Measurements from ENCODE around the gene SPTSSA. TPM values are rescaled to one million over a fixed set of nuclear protein-coding genes. Genes with fewer than 3 reads are reported as not detected.
"Not testable (repeated sequence)": the region's sequence is repeated elsewhere in the genome, so short reads cannot be mapped to it uniquely, and the experiment has no call there.

The SPTSSA gene
- total RNA-seq, 2 experiments from 2014 or later: 8.4 to 8.9 TPM

- H3K27me3 Mint-ChIP-seq: no peaks in the 10 kb centered on the region
- H3K27ac Mint-ChIP-seq: no peak overlapping the region
- intact Hi-C loops (cut with micrococcal nuclease): no loop called here
- no peaks in the 10 kb centered on the region for H3K4me1 Mint-ChIP-seq (ENCODE audit: low read depth)
- ChIA-PET CTCF (no interaction called here), POLR2A (no interaction called here)
- no peak overlapping the region for H3K4me3 Mint-ChIP-seq
- H3K9me3 Mint-ChIP-seq: no peaks in the 10 kb centered on the region
- H3K36me3 Mint-ChIP-seq: no peaks in the 10 kb centered on the region
- no peak for DNase-seq
These were observed 22.9 kb downstream of the SPTSSA start for GRCh38 chr14:34439090-34439489.

- intact Hi-C loops (cut with micrococcal nuclease): no loop called here
- H3K27ac Mint-ChIP-seq: no peak overlapping the region
- ChIA-PET POLR2A (no interaction called here), CTCF (no interaction called here)
- no peaks in the 10 kb centered on the region for H3K4me1 Mint-ChIP-seq (ENCODE audit: low read depth)
- H3K36me3 Mint-ChIP-seq: no peaks in the 10 kb centered on the region
- H3K27me3 Mint-ChIP-seq: no peaks in the 10 kb centered on the region
- no peak overlapping the region for H3K4me3 Mint-ChIP-seq
- no peak for DNase-seq
- H3K9me3 Mint-ChIP-seq: no peaks in the 10 kb centered on the region
These were observed 23.6 kb downstream of the SPTSSA start for GRCh38 chr14:34438438-34438837.

- ChIA-PET CTCF (no interaction called here), POLR2A (no interaction called here)
- no peaks in the 10 kb centered on the region for H3K9me3 Mint-ChIP-seq
- H3K4me3 Mint-ChIP-seq: no peak overlapping the region
- no peaks in the 10 kb centered on the region for H3K36me3 Mint-ChIP-seq
- H3K27me3 Mint-ChIP-seq: no peaks in the 10 kb centered on the region
- intact Hi-C loops (cut with micrococcal nuclease): no loop called here
- H3K4me1 Mint-ChIP-seq (ENCODE audit: low read depth): no peaks in the 10 kb centered on the region
- DNase-seq: no peak
- no peak overlapping the region for H3K27ac Mint-ChIP-seq
These were observed 24.3 kb downstream of the SPTSSA start for GRCh38 chr14:34437729-34438080.

- no peak overlapping the region for H3K27ac Mint-ChIP-seq
- no peaks in the 10 kb centered on the region for H3K27me3 Mint-ChIP-seq
- no peak for DNase-seq
- CTCF ChIA-PET: no interaction called here
- no peaks in the 10 kb centered on the region for H3K4me1 Mint-ChIP-seq (ENCODE audit: low read depth)
- H3K9me3 Mint-ChIP-seq: no peaks in the 10 kb centered on the region
- H3K36me3 Mint-ChIP-seq: no peaks in the 10 kb centered on the region
- intact Hi-C loops (cut with micrococcal nuclease): no loop called here
- POLR2A ChIA-PET: no interaction called here
- no peak overlapping the region for H3K4me3 Mint-ChIP-seq
These were observed 24.9 kb downstream of the SPTSSA start for GRCh38 chr14:34436960-34437728.

- no peak for DNase-seq
- Mint-ChIP-seq H3K27me3 (no peaks in the 10 kb centered on the region), H3K9me3 (no peaks in the 10 kb centered on the region), H3K4me3 (no peak overlapping the region), H3K4me1 (ENCODE audit: low read depth) (no peaks in the 10 kb centered on the region), H3K36me3 (peaks cover 1% of the 10 kb centered on the region), H3K27ac (no peak overlapping the region)
- intact Hi-C loops (cut with micrococcal nuclease): no loop called here
- POLR2A ChIA-PET: no interaction called here
- CTCF ChIA-PET: no interaction called here
These were observed 25.7 kb downstream of the SPTSSA start for GRCh38 chr14:34436118-34436905.

- CTCF ChIA-PET: no interaction called here
- peaks cover 1% of the 10 kb centered on the region for H3K36me3 Mint-ChIP-seq
- H3K9me3 Mint-ChIP-seq: no peaks in the 10 kb centered on the region
- H3K4me1 Mint-ChIP-seq (ENCODE audit: low read depth): no peaks in the 10 kb centered on the region
- no peak overlapping the region for H3K4me3 Mint-ChIP-seq
- no peak for DNase-seq
- no peak overlapping the region for H3K27ac Mint-ChIP-seq
- H3K27me3 Mint-ChIP-seq: no peaks in the 10 kb centered on the region
- intact Hi-C loops (cut with micrococcal nuclease): no loop called here
- POLR2A ChIA-PET: no interaction called here
These were observed 28.1 kb downstream of the SPTSSA start for GRCh38 chr14:34433957-34434356.

GRCh38 chr14:34428102-34428466 is 34.0 kb downstream of the SPTSSA start:
- POLR2A ChIA-PET; H3K4me3 Mint-ChIP-seq; H3K9me3 Mint-ChIP-seq; intact Hi-C loops (cut with micrococcal nuclease); H3K27me3 Mint-ChIP-seq; H3K36me3 Mint-ChIP-seq; CTCF ChIA-PET; DNase-seq; H3K4me1 Mint-ChIP-seq (ENCODE audit: low read depth); H3K27ac Mint-ChIP-seq: not testable (repeated sequence)

GRCh38 chr14:34426313-34427295 is 35.4 kb downstream of the SPTSSA start:
- DNase-seq: no peak
- no peak overlapping the region for H3K4me3 Mint-ChIP-seq
- H3K27me3 Mint-ChIP-seq: no peaks in the 10 kb centered on the region
- peaks cover under 1% of the 10 kb centered on the region for H3K36me3 Mint-ChIP-seq
- intact Hi-C loops (cut with micrococcal nuclease): no loop called here
- peaks cover 3% of the 10 kb centered on the region for H3K9me3 Mint-ChIP-seq
- ChIA-PET POLR2A (no interaction called here), CTCF (interaction anchor here (0.6 kb wide), 1 partner anchor 62 kb away, joined by 3 read pairs; no protein-coding TSS in a partner anchor)
- H3K4me1 Mint-ChIP-seq (ENCODE audit: low read depth): no peaks in the 10 kb centered on the region
- no peak overlapping the region for H3K27ac Mint-ChIP-seq

- ChIA-PET POLR2A (no interaction called here), CTCF (no interaction called here)
- no peak overlapping the region for H3K4me3 Mint-ChIP-seq
- H3K36me3 Mint-ChIP-seq: no peaks in the 10 kb centered on the region
- H3K27me3 Mint-ChIP-seq: no peaks in the 10 kb centered on the region
- H3K9me3 Mint-ChIP-seq: peaks cover 12% of the 10 kb centered on the region
- H3K4me1 Mint-ChIP-seq (ENCODE audit: low read depth): no peaks in the 10 kb centered on the region
- DNase-seq: no peak
- intact Hi-C loops (cut with micrococcal nuclease): no loop called here
- H3K27ac Mint-ChIP-seq: no peak overlapping the region
These were observed 36.8 kb downstream of the SPTSSA start for GRCh38 chr14:34425095-34425851.

GRCh38 chr14:34424488-34424887 is 37.6 kb downstream of the SPTSSA start:
- intact Hi-C loops (cut with micrococcal nuclease): no loop called here
- Mint-ChIP-seq H3K27me3 (no peaks in the 10 kb centered on the region), H3K36me3 (no peaks in the 10 kb centered on the region), H3K9me3 (peaks cover 12% of the 10 kb centered on the region), H3K27ac (no peak overlapping the region), H3K4me3 (no peak overlapping the region), H3K4me1 (ENCODE audit: low read depth) (no peaks in the 10 kb centered on the region)
- ChIA-PET CTCF (no interaction called here), POLR2A (no interaction called here)
- no peak for DNase-seq

- no peak for DNase-seq
- Mint-ChIP-seq H3K27me3 (no peaks in the 10 kb centered on the region), H3K36me3 (no peaks in the 10 kb centered on the region), H3K9me3 (peaks cover 12% of the 10 kb centered on the region), H3K4me1 (ENCODE audit: low read depth) (no peaks in the 10 kb centered on the region), H3K27ac (no peak overlapping the region), H3K4me3 (no peak overlapping the region)
- POLR2A ChIA-PET: interaction anchor here (0.6 kb wide), 1 partner anchor 29 kb away, joined by 5 read pairs; no protein-coding TSS in a partner anchor
- CTCF ChIA-PET: no interaction called here
- intact Hi-C loops (cut with micrococcal nuclease): no loop called here
These were observed 38.6 kb downstream of the SPTSSA start for GRCh38 chr14:34423445-34423844.
